Astrocyte of the cerebellum (primary cell): ENCODE measurements around the gene MAP3K7.

Experiments
- DNase-seq: peaks from one replicate; pipeline ENCODE4 v3.0.0-alpha.2; 2011; ENCODE audit warnings: low read depth
- H3K4me3 ChIP-seq: 2 replicates; pipeline ENCODE4 v1.5.1; 2011; ENCODE audit warnings: mild to moderate bottlenecking, low read depth, low read length, moderate library complexity
- CTCF ChIP-seq: IDR thresholded peaks from 2 replicates; pipeline ENCODE4 v1.5.1; 2012; ENCODE audit warnings: low read length, low read depth, moderate library complexity, mild to moderate bottlenecking; ENCODE audit errors: missing control alignments
- in situ Hi-C: cut with HindIII; loops from 2 replicates; pipeline ENCODE4 v1.10.0; 2017; ENCODE audit warnings: low sequenced_read_pairs

MAP3K7 gene

GRCh38 chr6:90483956-90484355 lies 102.9 kb downstream of the MAP3K7 start:
- TF ChIP-seq CTCF: no peak
- H3K4me3 ChIP-seq: no peak overlapping the region
- no peak for DNase-seq
- in situ Hi-C loops: loop anchor here (25.0 kb wide), 1 partner anchor 522 kb away; no protein-coding TSS in a partner anchor

GRCh38 chr6:90483116-90483839 lies 103.6 kb downstream of the MAP3K7 start:
- H3K4me3 ChIP-seq: no peak overlapping the region
- no peak for TF ChIP-seq CTCF
- in situ Hi-C loops: loop anchor here (25.0 kb wide), 1 partner anchor 521 kb away; no protein-coding TSS in a partner anchor

GRCh38 chr6:90480666-90481065 lies 106.2 kb downstream of the MAP3K7 start:
- H3K4me3 ChIP-seq: no peak overlapping the region
- in situ Hi-C loops: loop anchor here (25.0 kb wide), 1 partner anchor 518 kb away; no protein-coding TSS in a partner anchor
- no peak for TF ChIP-seq CTCF
- no peak for DNase-seq

More at GRCh38 chr6:90483116-90483839, 103.6 kb downstream of the MAP3K7 start:
- no peak for DNase-seq

- in situ Hi-C loops: loop anchor here (25.0 kb wide), 1 partner anchor 517 kb away; no protein-coding TSS in a partner anchor
- no peak overlapping the region for H3K4me3 ChIP-seq
- no peak for DNase-seq
- TF ChIP-seq CTCF: no peak
These were observed 107.3 kb downstream of the MAP3K7 start for GRCh38 chr6:90479603-90479926.

GRCh38 chr6:90478789-90479602 lies 107.9 kb downstream of the MAP3K7 start:
- peak; percentile 79 for TF ChIP-seq CTCF
- in situ Hi-C loops: loop anchor here (25.0 kb wide), 1 partner anchor 517 kb away; no protein-coding TSS in a partner anchor
- DNase-seq: peak; percentile 90
- no peak overlapping the region for H3K4me3 ChIP-seq

GRCh38 chr6:90478278-90478677 lies 108.6 kb downstream of the MAP3K7 start:
- DNase-seq: no peak
- no peak overlapping the region for H3K4me3 ChIP-seq
- TF ChIP-seq CTCF: no peak
- in situ Hi-C loops: loop anchor here (25.0 kb wide), 1 partner anchor 516 kb away; no protein-coding TSS in a partner anchor
